HG03097 (cell line): ENCODE measurements around the gene POTEI.
A peak's percentile ranks its signal among the peaks of the same experiment; 100 is the strongest.
"Not testable (repeated sequence)": the region's sequence is repeated elsewhere in the genome, so short reads cannot be mapped to it uniquely, and the experiment has no call there.

Source experiments
- ATAC-seq: cut with Tn5 transposase; IDR thresholded peaks from one replicate; pipeline ENCODE4 v1.9.1; 2021; ENCODE audit not compliant: unreplicated experiment, low FRiP score

Gene POTEI

DNA sequence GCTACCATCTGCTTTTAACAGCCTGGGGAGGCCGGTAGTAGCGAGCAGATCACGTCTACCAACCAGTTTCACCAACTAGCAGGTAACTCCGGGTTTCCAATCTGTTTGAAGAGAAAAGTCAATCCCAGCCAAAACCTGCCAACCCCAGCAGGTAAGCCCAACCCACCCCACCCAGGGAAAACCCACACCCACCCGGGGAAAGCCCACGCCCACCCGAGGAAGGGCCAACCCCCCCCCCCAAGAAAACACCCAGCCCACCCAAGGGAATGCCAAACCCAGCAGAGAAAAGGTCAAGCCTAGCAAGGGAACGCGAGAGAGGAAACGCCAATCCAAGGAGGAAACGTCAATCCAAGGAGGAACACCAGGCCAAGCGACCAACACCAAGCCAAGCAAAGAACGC lies at the start of gene POTEI:
POTEI (minus strand) TSS at position 101 of the 400 bp plus-strand sequence; CDS start at position 8, 93 bp downstream.
- ATAC-seq = not testable (repeated sequence)

GRCh38 chr2:130556441-130556840 lies 47.3 kb upstream of the POTEI start:
- not testable (repeated sequence) for ATAC-seq

- ATAC-seq = not testable (repeated sequence)
These were observed 45.0 kb upstream of the POTEI start for GRCh38 chr2:130554178-130554577.

DNA sequence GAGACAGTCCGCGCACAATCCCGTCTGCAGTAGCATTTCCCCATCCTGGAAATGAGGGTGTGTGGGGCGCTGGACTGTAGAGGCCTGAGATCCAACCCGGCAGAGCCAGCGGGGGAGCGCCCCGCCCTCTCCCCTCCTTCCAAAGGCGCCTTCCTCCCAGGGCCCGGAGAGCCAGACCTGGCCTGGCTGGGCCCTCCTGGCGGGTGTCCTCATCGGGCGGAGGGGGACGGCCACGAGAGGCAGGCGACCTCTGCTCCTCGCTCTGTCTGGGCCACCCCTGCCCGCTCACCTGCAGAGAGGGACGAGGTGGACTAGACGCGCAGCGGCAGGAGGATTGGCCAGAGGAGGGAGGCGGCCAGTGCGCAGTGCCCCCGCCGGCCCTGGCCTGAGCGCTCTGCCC lies 40.3 kb upstream of the POTEI start:
- not testable (repeated sequence) for ATAC-seq

- ATAC-seq = not testable (repeated sequence)
These were observed 39.3 kb upstream of the POTEI start for GRCh38 chr2:130548418-130548817.

- not testable (repeated sequence) for ATAC-seq
These were observed 35.9 kb upstream of the POTEI start for GRCh38 chr2:130544978-130545377.

DNA sequence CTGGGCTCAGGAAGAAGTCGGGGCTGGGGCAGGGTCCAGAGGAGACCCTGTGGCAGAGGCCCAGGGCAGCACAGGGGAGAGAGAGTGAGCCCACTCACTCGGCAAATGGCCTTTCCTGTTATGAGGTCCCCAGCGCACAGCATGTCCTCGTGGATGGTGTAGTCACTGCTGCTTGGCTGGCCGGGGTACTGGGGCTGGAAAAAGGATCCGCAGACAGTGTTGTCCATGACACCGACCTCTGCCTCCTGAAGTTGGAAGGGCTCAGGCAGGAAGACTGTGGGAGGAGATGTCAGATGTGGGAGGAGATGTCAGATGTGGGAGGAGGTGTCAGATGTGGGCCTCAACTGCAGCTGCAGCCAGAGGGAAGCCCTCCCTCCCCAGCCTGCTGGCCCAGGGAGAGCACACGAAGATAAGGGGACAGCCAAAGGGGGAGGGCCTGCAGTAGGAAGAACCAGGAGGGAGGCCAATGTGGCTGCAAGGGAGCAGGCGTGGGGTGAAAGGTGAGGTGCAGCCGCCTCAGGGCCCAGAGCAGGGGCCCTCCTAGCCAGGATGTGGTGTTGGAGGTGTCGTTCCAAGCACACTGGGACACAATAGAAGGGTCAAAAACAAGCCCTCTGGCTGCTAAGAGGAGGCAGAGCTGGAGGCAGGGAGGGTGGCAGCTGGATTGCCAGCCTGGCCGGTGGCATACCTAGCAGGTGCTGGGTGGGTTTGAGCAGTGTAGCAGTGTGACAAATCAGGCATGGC lies 34.8 kb upstream of the POTEI start:
- not testable (repeated sequence) for ATAC-seq

- not testable (repeated sequence) for ATAC-seq
These were observed 33.7 kb upstream of the POTEI start for GRCh38 chr2:130542789-130543188.

DNA sequence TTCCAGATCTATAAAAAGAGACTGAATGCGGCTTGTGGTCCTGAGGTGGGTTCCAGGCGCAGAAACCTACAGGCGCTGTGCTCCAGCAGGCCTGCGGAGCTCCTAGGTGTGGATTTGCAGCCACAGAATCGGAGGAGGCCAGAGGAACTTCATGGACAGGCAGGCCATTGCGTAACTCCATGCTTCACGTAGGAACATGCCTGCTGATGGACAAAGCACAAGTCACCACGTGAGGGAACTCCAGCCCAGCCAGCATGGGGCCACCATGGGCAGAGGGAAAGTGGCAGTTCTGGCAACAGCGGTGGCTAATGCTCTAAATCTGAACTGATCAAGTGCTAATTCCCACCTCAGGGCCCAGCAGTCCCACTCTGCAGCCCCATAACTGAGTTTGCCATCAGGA lies 29.1 kb upstream of the POTEI start:
- ATAC-seq = not testable (repeated sequence)

- not testable (repeated sequence) for ATAC-seq
These were observed 27.5 kb upstream of the POTEI start for GRCh38 chr2:130536654-130537053.

DNA sequence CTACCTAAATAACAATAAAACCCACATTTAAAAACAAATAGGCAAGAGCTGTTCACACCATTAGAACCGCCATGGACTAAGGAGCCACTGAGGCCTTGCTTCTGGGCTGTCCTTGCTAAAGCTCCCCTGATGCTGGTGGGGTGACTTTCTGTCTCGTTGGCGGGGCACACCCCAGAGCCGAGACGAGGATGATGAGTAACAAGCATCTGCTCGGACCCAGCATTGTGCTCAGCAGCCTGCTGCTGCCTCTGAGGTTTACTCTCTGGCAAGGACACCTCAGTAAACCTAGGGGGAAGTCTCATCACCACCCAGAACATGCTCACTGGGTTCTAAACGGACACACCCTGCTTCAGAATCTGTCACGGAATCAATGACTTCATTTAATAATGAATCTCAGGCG lies 22.5 kb upstream of the POTEI start:
- not testable (repeated sequence) for ATAC-seq

DNA sequence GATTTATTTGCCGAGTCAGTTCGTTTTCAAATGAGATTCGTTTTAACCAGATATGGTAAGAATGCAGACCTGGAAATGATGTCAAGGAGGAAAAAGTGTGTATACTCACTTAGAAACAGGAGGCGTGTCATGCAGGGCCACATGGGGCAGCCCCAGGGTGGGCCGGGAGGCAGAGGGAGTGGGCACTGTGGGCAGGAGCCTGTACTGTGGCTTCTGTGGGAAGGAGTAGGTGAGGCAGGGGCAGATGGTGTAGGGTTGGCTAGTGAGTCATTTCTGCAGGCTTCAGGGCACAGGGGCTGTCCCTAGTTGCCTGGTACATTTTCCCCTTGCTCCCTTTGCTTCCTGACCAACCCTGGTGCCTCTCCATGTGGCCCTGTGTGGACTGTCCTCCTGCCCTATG lies 22.1 kb upstream of the POTEI start:
- peak; percentile 88 for ATAC-seq

GRCh38 chr2:130530212-130530611 lies 21.1 kb upstream of the POTEI start:
- ATAC-seq = not testable (repeated sequence)

DNA sequence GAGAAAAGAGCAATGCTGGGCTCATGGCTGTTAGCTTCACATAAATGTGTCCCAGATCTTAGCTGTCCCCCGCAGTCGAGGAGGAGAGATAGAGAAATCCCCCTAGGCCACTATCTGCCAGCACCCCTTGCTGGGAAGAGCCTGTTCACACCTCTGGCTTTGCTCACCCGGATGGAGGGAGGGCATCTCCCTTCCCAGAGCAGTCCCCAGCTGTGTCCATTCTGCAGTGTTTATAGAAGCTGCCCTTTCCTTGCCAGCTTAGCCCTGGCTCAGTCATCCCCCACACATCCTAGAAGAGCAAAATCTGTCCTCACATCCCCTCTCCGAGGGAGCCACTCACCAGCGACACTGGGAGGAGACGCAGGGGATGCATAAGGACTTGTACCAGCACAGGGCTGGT lies 20.4 kb upstream of the POTEI start:
- ATAC-seq = not testable (repeated sequence)

- not testable (repeated sequence) for ATAC-seq
These were observed 18.3 kb upstream of the POTEI start for GRCh38 chr2:130527365-130527967.

GRCh38 chr2:130522390-130522789 lies 13.3 kb upstream of the POTEI start:
- not testable (repeated sequence) for ATAC-seq

DNA sequence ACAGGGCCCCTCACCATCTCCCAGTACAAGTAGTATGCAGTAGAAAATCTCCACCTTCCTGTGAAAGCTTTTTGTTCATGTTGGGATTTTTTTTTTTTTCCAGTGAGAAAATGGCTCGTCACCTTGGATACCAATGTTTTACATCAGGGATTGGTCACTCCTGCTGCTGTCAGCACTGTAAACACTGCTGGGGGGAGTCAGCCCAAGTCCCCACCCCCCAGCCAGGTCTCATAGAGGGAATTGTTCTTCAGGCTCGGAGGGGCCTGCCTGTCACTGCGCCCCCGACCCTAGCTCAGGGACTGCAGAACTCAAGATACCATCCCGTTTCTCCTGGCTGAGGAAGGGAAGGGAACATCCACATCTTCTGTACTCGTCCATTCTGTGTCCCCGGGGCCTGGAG lies 11.9 kb upstream of the POTEI start, which contains the start of gene CFC1B:
CFC1B (plus strand) TSS at position 231 of the 400 bp plus-strand sequence. CDS start 263 bp downstream, outside the sequence.
- not testable (repeated sequence) for ATAC-seq

GRCh38 chr2:130518516-130519106 lies 9.5 kb upstream of the POTEI start:
- not testable (repeated sequence) for ATAC-seq

- not testable (repeated sequence) for ATAC-seq
These were observed 2.8 kb upstream of the POTEI start for GRCh38 chr2:130511747-130512451.

DNA sequence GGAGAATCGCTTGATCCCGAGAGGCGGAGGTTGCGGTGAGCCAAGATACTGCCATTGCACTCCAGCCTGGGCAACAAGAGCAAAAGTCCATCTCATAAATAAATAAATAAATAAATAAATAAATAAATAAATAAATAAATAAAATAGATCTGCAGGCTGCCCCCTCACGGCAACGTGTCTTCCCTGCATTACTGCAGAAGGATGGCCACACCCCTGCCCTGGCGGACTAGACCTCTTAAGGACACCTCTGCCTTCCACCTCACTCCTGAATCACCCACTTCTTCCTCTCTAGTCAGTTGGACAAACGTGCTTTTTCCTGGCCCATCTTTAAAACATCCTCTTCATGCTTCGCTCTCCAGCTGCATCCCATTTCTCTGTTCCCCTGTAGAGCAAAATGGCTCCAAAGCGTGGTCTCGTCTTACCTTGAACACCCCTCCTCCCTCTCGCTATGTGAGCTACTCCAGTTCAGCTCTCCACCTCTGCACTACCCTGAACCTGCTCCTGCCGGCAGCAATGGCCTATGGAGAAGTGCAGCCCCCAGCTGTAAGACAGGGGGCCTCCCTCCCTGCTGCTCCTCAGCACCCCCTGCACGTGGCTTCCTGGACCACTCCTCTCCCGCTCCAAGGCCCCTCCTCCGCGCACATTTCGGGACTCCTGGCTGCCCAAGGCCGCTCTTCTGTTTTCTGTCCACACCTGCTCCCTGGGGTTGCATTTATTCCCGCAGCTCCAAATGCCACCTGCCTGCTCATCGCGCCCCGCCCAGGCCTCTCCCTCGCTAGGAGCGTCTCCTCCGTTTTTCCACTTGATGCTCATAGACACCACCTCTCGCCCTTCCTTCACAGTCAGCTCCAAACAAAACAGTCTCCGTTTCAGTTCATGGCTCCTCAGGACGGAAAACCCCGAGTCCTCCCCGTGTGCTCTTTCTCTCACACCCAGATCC lies 1.9 kb upstream of the POTEI start:
- ATAC-seq = not testable (repeated sequence)
